H1 (cell line): ENCODE measurements around the gene POU5F1.

ENCODE experiments used
- EP300 ChIP-seq, 2 experiments: IDR thresholded peaks; 1 replicate in 1 of 2; 2 replicates in 1 of 2; pipeline ENCODE4 v1.6.1; 2011 to 2012; ENCODE audit warnings: low read depth in 2 of 2, low read length in 2 of 2, mild to moderate bottlenecking in 2 of 2, borderline replicate concordance in 1 of 2, inconsistent platforms in 1 of 2, moderate library complexity in 1 of 2
- EZH2 ChIP-seq: fragments of 200-600 bp; sonication (generic); IDR thresholded peaks from 2 replicates; pipeline ENCODE4 v1.7.1; 2012; ENCODE audit warnings: low read depth, mild to moderate bottlenecking, moderate library complexity, low read length, inconsistent platforms; ENCODE audit not compliant: severe bottlenecking
- NRF1 ChIP-seq: IDR thresholded peaks from 2 replicates; pipeline ENCODE4 v1.6.1; 2011; ENCODE audit warnings: mild to moderate bottlenecking, low read depth, low read length, improper control_type of control experiment
- RFX5 ChIP-seq: IDR thresholded peaks from 2 replicates; pipeline ENCODE4 v1.6.1; 2011; ENCODE audit warnings: low read depth, low read length, improper control_type of control experiment, borderline replicate concordance
- TAF7 ChIP-seq: optimal IDR thresholded peaks from 2 replicates; pipeline ENCODE3; 2011; ENCODE audit warnings: low read depth, mild to moderate bottlenecking, inconsistent platforms, low read length, moderate library complexity, borderline replicate concordance

DNA sequence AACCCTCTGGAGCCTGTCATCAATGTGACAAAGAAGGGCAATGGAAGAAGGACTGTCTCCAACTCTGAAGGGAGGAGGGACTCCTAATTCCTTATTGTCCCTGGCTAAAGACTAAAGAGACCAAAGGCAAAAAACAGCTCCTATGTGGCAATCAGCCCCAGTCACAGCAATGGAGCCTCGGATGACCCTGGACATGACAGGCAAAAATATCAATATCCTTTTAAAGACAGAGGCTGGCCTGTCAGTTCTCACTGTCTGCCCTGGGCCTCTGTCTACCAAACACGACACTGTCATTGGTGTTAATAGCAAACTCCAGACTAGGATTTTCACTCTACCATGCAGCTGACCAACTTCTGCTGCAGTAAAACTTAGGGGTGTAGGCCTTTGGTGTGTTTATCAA, 38.0 kb upstream of the POU5F1 start:
- TF ChIP-seq EZH2 (no peak), EP300 (IDR thresholded peaks at IDR 0.05; ENCODE audit: borderline replicate concordance in 1 of 2, low read depth in 2 of 2, low read length in 2 of 2) (no peak), TAF7 (no peak), NRF1 (no peak), RFX5 (no peak)
